HG03108 (cell line): ENCODE results near the gene BMERB1.
"Not testable (repeated sequence)": the region's sequence is repeated elsewhere in the genome, so short reads cannot be mapped to it uniquely, and the experiment has no call there.

Experiments used
- ATAC-seq: cut with Tn5 transposase; IDR thresholded peaks from one replicate; pipeline ENCODE4 v1.9.1; 2021; ENCODE audit warnings: moderate library complexity; ENCODE audit not compliant: unreplicated experiment

BMERB1 gene

GRCh38 chr16:15434425-15435215 is at the start of gene BMERB1:
TSS of gene BMERB1 (plus strand) at chr16:15434588. CDS start at chr16:15434654, 66 bp downstream.
- ATAC-seq = no peak

GRCh38 chr16:15388060-15388459 is 46.3 kb upstream of the BMERB1 start:
- not testable (repeated sequence) for ATAC-seq

GRCh38 chr16:15389916-15390315 is 44.5 kb upstream of the BMERB1 start:
- ATAC-seq = not testable (repeated sequence)

GRCh38 chr16:15393025-15393424 is 41.4 kb upstream of the BMERB1 start:
- ATAC-seq = not testable (repeated sequence)

- not testable (repeated sequence) for ATAC-seq
These were observed 38.5 kb upstream of the BMERB1 start, which contains the start of gene MPV17L for GRCh38 chr16:15395631-15396508. TSS of gene MPV17L (plus strand) at chr16:15395754. CDS start at chr16:15395898, 144 bp downstream.

- not testable (repeated sequence) for ATAC-seq
These were observed 37.9 kb upstream of the BMERB1 start for GRCh38 chr16:15396509-15396829.

- ATAC-seq = no peak
These were observed 37.3 kb upstream of the BMERB1 start for GRCh38 chr16:15396948-15397594.

- ATAC-seq = no peak
These were observed 35.6 kb upstream of the BMERB1 start for GRCh38 chr16:15398618-15399316.

- ATAC-seq = no peak
These were observed 35.1 kb upstream of the BMERB1 start for GRCh38 chr16:15399317-15399716.

GRCh38 chr16:15400314-15400713 is 34.1 kb upstream of the BMERB1 start:
- ATAC-seq = not testable (repeated sequence)

- ATAC-seq = no peak
These were observed 32.4 kb upstream of the BMERB1 start for GRCh38 chr16:15401972-15402371.

- ATAC-seq = no peak
These were observed 30.9 kb upstream of the BMERB1 start for GRCh38 chr16:15403392-15403995.

GRCh38 chr16:15404091-15404490 is 30.3 kb upstream of the BMERB1 start:
- not testable (repeated sequence) for ATAC-seq

- no peak for ATAC-seq
These were observed 29.6 kb upstream of the BMERB1 start for GRCh38 chr16:15404792-15405191.

- ATAC-seq = not testable (repeated sequence)
These were observed 26.6 kb upstream of the BMERB1 start for GRCh38 chr16:15407756-15408155.

- ATAC-seq = not testable (repeated sequence)
These were observed 24.9 kb upstream of the BMERB1 start for GRCh38 chr16:15409476-15409875.

- ATAC-seq = no peak
These were observed 18.8 kb upstream of the BMERB1 start for GRCh38 chr16:15415511-15415985.

GRCh38 chr16:15417197-15417596 is 17.2 kb upstream of the BMERB1 start:
- no peak for ATAC-seq

- no peak for ATAC-seq
These were observed 16.2 kb upstream of the BMERB1 start for GRCh38 chr16:15418206-15418605.

- not testable (repeated sequence) for ATAC-seq
These were observed 12.7 kb upstream of the BMERB1 start for GRCh38 chr16:15421696-15422095.
